Measurements from ENCODE around the gene FAF1.

FAF1 gene

DNA sequence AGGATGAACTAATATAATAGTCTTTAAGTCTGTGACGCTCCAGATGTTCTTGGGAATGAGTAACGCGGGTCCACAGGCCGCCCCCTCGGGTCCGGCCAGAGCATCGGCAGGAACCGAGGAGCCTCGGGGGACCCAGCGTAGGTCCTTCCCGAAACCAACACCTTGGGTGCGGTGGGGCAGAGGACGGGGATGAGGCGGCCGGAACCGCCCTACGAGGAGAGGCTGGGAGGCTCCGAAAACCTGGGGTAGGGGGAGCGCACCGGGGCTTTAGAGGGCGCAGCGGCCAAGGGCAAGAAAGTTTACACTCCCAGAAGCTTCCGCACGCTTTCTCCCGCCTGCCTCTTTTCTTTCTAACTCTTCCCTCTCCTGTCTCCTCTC, 543.9 kb downstream of the FAF1 start:
- H3K79me2 ChIP-seq (ENCODE audit: low read length): no peaks in the 10 kb centered on the region
- H3K36me3 ChIP-seq (replicated peaks; ENCODE audit: low read depth, low read length): no peaks in the 10 kb centered on the region
- H3K4me2 ChIP-seq (ENCODE audit: low read length): no peak overlapping the region
- TF ChIP-seq CTCF (IDR thresholded peaks at IDR 0.05; ENCODE audit: low read depth, low read length): no peak
- TF ChIP-seq EZH2phosphoT487 (IDR thresholded peaks at IDR 0.05; ENCODE audit: low read depth): no peak
- H3K4me1 ChIP-seq (ENCODE audit: low read length): no peaks in the 10 kb centered on the region
- no peaks in the 10 kb centered on the region for H3K9me3 ChIP-seq (ENCODE audit: insufficient read depth, low read length)
- H4K20me1 ChIP-seq (ENCODE audit: insufficient read depth, low read length): no peaks in the 10 kb centered on the region
- H3K27ac ChIP-seq (ENCODE audit: low read length): no peak overlapping the region
- no peaks in the 10 kb centered on the region for H3K27me3 ChIP-seq (ENCODE audit: low read depth, low read length)
- no peak overlapping the region for H3K9ac ChIP-seq (ENCODE audit: low read length)
- H2AFZ ChIP-seq (ENCODE audit: low read depth, low read length): no peak overlapping the region
- no peak overlapping the region for H3K4me3 ChIP-seq (ENCODE audit: low read length)

GRCh38 chr1:50415235-50416149, 544.6 kb downstream of the FAF1 start:
- TF ChIP-seq CTCF (IDR thresholded peaks at IDR 0.05; ENCODE audit: low read depth, low read length) (no peak), EZH2phosphoT487 (IDR thresholded peaks at IDR 0.05; ENCODE audit: low read depth) (no peak)
- H3K79me2 ChIP-seq (ENCODE audit: low read length): no peaks in the 10 kb centered on the region
- H3K36me3 ChIP-seq (replicated peaks; ENCODE audit: low read depth, low read length): no peaks in the 10 kb centered on the region
- no peak overlapping the region for H3K4me3 ChIP-seq (ENCODE audit: low read length)
- no peak overlapping the region for H3K27ac ChIP-seq (ENCODE audit: low read length)
- no peaks in the 10 kb centered on the region for H4K20me1 ChIP-seq (ENCODE audit: insufficient read depth, low read length)
- no peak overlapping the region for H3K9ac ChIP-seq (ENCODE audit: low read length)
- H3K9me3 ChIP-seq (ENCODE audit: insufficient read depth, low read length): no peaks in the 10 kb centered on the region
- H3K27me3 ChIP-seq (ENCODE audit: low read depth, low read length): no peaks in the 10 kb centered on the region
- no peak overlapping the region for H3K4me2 ChIP-seq (ENCODE audit: low read length)
- no peak overlapping the region for H2AFZ ChIP-seq (ENCODE audit: low read depth, low read length)
- no peaks in the 10 kb centered on the region for H3K4me1 ChIP-seq (ENCODE audit: low read length)

GRCh38 chr1:50414853-50415234, 545.2 kb downstream of the FAF1 start:
- TF ChIP-seq EZH2phosphoT487 (IDR thresholded peaks at IDR 0.05; ENCODE audit: low read depth): no peak
- TF ChIP-seq CTCF (IDR thresholded peaks at IDR 0.05; ENCODE audit: low read depth, low read length): no peak
- Histone ChIP-seq H4K20me1 (ENCODE audit: insufficient read depth, low read length) (no peaks in the 10 kb centered on the region), H3K27ac (ENCODE audit: low read length) (no peak overlapping the region), H3K4me2 (ENCODE audit: low read length) (no peak overlapping the region), H3K4me3 (ENCODE audit: low read length) (no peak overlapping the region), H2AFZ (ENCODE audit: low read depth, low read length) (no peak overlapping the region), H3K79me2 (ENCODE audit: low read length) (no peaks in the 10 kb centered on the region), H3K27me3 (ENCODE audit: low read depth, low read length) (no peaks in the 10 kb centered on the region), H3K36me3 (replicated peaks; ENCODE audit: low read depth, low read length) (no peaks in the 10 kb centered on the region), H3K9ac (ENCODE audit: low read length) (no peak overlapping the region), H3K4me1 (ENCODE audit: low read length) (no peaks in the 10 kb centered on the region), H3K9me3 (ENCODE audit: insufficient read depth, low read length) (no peaks in the 10 kb centered on the region)

DNA sequence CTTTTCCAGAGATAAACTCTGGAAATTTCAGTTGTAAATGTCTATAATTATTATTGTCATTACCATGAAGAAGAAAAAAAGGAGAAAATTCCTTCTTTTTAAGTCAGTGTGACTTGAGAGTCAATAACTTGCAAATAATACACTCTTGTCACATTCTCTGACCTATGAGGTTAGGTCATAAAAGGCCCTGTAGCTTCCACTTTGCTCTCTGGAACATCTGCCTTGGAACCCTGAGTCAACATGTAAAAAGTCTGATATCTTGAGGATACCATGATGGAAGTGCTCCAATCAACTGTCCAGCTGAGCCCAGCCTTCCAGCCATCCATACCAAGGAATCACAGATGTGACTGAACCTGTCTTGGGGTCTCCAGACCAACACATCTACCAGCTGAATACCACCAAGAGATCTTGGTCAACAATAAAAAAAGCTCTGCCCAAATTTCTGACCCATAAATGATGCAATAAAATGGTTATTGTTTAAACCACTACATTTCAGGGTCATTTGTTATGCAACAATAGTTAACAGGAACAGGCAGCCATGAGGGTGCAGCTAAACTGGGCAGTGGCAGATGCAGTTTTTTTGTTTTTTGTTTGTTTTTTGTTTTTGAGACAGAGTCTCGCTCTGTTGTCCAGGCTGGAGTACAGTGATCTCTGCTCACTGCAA, 547.1 kb downstream of the FAF1 start:
- H3K27ac ChIP-seq (ENCODE audit: low read length): no peak overlapping the region
- H4K20me1 ChIP-seq (ENCODE audit: insufficient read depth, low read length): no peaks in the 10 kb centered on the region
- H3K4me3 ChIP-seq (ENCODE audit: low read length): no peak overlapping the region
- H3K4me1 ChIP-seq (ENCODE audit: low read length): no peaks in the 10 kb centered on the region
- H3K79me2 ChIP-seq (ENCODE audit: low read length): no peaks in the 10 kb centered on the region
- no peak overlapping the region for H2AFZ ChIP-seq (ENCODE audit: low read depth, low read length)
- no peaks in the 10 kb centered on the region for H3K36me3 ChIP-seq (replicated peaks; ENCODE audit: low read depth, low read length)
- TF ChIP-seq EZH2phosphoT487 (IDR thresholded peaks at IDR 0.05; ENCODE audit: low read depth) (no peak), CTCF (IDR thresholded peaks at IDR 0.05; ENCODE audit: low read depth, low read length) (no peak)
- no peaks in the 10 kb centered on the region for H3K27me3 ChIP-seq (ENCODE audit: low read depth, low read length)
- no peak overlapping the region for H3K4me2 ChIP-seq (ENCODE audit: low read length)
- H3K9ac ChIP-seq (ENCODE audit: low read length): no peak overlapping the region
- H3K9me3 ChIP-seq (ENCODE audit: insufficient read depth, low read length): no peaks in the 10 kb centered on the region

Measured in OCI-LY3 (cell line).